ENCODE results near the gene PSMC3IP.

DNA sequence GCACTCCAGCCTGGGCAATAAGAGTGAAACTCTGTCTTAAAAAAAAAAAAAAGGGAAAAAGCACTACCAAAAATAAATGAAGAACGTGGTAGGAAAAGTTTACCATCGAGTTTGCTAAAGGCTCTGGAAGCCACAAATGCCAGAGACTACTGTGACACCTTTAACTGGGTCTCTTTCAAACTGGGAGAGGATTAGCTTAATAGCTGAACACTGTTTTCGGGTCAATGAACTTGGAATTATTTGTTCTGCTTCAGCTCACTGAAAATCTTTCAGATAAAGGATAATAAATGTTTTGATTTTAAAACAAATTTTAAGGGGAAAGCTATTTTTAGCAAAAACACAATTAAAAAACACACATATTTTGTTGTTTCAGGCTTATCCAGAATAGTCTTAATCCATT lies 30.2 kb upstream of the PSMC3IP start:
- TF ChIP-seq EZH2 (IDR thresholded peaks at IDR 0.05; ENCODE audit: borderline replicate concordance, low read depth, low read length, poor library complexity, severe bottlenecking): no peak
- TF ChIP-seq, protein P1, sequence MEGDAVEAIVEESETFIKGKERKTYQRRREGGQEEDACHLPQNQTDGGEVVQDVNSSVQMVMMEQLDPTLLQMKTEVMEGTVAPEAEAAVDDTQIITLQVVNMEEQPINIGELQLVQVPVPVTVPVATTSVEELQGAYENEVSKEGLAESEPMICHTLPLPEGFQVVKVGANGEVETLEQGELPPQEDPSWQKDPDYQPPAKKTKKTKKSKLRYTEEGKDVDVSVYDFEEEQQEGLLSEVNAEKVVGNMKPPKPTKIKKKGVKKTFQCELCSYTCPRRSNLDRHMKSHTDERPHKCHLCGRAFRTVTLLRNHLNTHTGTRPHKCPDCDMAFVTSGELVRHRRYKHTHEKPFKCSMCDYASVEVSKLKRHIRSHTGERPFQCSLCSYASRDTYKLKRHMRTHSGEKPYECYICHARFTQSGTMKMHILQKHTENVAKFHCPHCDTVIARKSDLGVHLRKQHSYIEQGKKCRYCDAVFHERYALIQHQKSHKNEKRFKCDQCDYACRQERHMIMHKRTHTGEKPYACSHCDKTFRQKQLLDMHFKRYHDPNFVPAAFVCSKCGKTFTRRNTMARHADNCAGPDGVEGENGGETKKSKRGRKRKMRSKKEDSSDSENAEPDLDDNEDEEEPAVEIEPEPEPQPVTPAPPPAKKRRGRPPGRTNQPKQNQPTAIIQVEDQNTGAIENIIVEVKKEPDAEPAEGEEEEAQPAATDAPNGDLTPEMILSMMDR (conservative IDR thresholded peaks at IDR 0.05; ENCODE audit: low read depth, low read length): no peak
